ENCODE measurements around the gene CDON. TPM values are rescaled to one million over a fixed set of nuclear protein-coding genes. Genes with fewer than 3 reads are reported as not detected.

The CDON gene
- total RNA-seq, 1 donor from 2014 or later: 29.4 TPM

DNA sequence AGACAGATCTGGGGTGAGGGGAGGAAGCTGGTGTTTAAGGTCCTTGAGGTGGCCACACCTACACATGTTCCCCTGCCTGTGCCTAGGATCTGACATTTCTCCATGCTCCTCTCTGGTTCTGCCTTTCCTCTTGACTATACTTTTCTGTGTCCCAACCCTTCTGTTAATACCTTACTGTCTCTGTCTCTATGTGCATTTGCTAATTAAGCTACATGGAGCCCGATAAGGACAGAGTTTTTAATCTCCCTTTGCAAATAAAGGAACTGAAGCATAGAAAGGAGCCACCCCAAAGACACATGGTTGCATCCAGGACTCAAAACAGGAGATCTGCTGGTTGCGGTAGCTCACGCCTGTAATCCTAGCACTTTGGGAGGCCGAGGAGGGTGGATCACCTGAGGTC, 33.1 kb upstream of the CDON start:
- H3K4me1 Mint-ChIP-seq (ENCODE audit: unreplicated experiment): peaks cover 8% of the 10 kb centered on the region
- TF ChIP-seq, protein P1, sequence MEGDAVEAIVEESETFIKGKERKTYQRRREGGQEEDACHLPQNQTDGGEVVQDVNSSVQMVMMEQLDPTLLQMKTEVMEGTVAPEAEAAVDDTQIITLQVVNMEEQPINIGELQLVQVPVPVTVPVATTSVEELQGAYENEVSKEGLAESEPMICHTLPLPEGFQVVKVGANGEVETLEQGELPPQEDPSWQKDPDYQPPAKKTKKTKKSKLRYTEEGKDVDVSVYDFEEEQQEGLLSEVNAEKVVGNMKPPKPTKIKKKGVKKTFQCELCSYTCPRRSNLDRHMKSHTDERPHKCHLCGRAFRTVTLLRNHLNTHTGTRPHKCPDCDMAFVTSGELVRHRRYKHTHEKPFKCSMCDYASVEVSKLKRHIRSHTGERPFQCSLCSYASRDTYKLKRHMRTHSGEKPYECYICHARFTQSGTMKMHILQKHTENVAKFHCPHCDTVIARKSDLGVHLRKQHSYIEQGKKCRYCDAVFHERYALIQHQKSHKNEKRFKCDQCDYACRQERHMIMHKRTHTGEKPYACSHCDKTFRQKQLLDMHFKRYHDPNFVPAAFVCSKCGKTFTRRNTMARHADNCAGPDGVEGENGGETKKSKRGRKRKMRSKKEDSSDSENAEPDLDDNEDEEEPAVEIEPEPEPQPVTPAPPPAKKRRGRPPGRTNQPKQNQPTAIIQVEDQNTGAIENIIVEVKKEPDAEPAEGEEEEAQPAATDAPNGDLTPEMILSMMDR (IDR thresholded peaks at IDR 0.05): no peak
- DNase-seq (ENCODE audit: extremely low spot score, unreplicated experiment): no peak

DNA sequence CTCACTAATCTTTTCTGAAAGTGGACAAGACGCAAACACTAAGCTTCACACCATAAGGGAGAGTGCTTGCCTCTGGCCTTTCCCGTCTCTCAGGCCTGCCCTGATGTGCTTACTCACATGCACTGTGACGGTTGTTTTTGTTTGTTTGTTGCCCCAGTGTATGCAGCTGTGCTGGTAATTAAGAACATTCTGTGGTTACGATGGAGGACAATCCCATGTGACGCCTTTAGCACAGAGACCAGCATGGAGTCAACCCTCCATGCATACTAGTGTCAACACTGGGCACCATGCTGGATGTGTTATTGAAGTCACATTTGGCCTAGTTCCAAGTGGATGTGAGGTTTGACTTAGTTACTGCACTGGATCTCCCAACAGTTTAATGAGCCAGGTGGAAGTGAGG, 27.8 kb upstream of the CDON start:
- Mint-ChIP-seq H3K9me3 (ENCODE audit: unreplicated experiment) (no peaks in the 10 kb centered on the region), H3K36me3 (ENCODE audit: unreplicated experiment) (no peaks in the 10 kb centered on the region), H3K27ac (ENCODE audit: unreplicated experiment) (no peak overlapping the region), H3K27me3 (ENCODE audit: unreplicated experiment) (peaks cover 15% of the 10 kb centered on the region), H3K4me3 (ENCODE audit: unreplicated experiment) (no peak overlapping the region), H3K4me1 (ENCODE audit: unreplicated experiment) (no peaks in the 10 kb centered on the region)
- TF ChIP-seq, protein P1 (IDR thresholded peaks at IDR 0.05): no peak
- no peak for DNase-seq (ENCODE audit: extremely low spot score, unreplicated experiment)

More for the DNA sequence above, 33.1 kb upstream of the CDON start:
- H3K36me3 Mint-ChIP-seq (ENCODE audit: unreplicated experiment): no peaks in the 10 kb centered on the region
- H3K4me3 Mint-ChIP-seq (ENCODE audit: unreplicated experiment): no peak overlapping the region
- no peak overlapping the region for H3K27ac Mint-ChIP-seq (ENCODE audit: unreplicated experiment)
- H3K27me3 Mint-ChIP-seq (ENCODE audit: unreplicated experiment): peaks cover 16% of the 10 kb centered on the region
- H3K9me3 Mint-ChIP-seq (ENCODE audit: unreplicated experiment): no peaks in the 10 kb centered on the region

DNA sequence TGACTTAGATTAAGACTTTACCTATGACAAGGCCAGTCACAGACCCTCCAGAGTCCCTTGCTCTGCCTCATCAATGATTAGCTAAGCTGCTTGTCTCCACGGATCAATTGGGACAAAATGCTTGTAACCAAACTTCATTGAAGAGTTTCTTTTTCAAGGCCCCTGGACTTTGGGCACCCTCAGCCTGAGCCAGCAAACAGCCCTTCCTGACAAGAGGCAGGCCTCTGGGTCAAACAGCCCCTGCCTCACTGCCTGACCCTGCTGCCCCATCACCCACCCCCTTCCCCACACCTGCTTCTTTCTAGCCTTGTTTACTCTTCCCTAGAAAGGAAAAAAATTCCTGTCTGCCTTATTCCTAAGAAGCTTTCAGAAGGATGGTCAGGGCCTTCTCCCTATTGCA, 26.3 kb upstream of the CDON start:
- no peaks in the 10 kb centered on the region for H3K4me1 Mint-ChIP-seq (ENCODE audit: unreplicated experiment)
- TF ChIP-seq, protein P1 (IDR thresholded peaks at IDR 0.05): no peak
- no peaks in the 10 kb centered on the region for H3K9me3 Mint-ChIP-seq (ENCODE audit: unreplicated experiment)
- no peaks in the 10 kb centered on the region for H3K36me3 Mint-ChIP-seq (ENCODE audit: unreplicated experiment)
- H3K27ac Mint-ChIP-seq (ENCODE audit: unreplicated experiment): no peak overlapping the region
- DNase-seq (ENCODE audit: extremely low spot score, unreplicated experiment): no peak
- no peak overlapping the region for H3K4me3 Mint-ChIP-seq (ENCODE audit: unreplicated experiment)
- H3K27me3 Mint-ChIP-seq (ENCODE audit: unreplicated experiment): peaks cover 13% of the 10 kb centered on the region

DNA sequence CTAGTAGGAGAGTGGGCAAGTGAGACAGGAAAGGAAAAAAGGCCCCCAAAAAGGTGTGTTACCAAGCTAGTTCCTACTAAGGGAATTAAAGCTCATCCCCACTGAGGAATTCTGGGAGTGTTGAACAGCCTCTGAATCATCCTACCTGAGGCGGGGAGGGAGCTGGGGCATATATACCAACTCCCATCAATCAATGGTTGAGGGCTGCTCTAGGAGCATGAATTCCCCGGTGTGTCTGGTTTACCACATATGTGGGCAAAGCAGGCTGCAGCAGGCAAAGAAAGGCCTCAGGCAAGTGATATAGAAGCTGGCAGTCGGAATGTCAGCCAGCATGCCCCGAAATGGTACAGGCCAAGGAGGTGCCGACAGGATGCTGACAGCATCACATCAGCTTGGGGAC, 23.6 kb upstream of the CDON start:
- H3K4me1 Mint-ChIP-seq (ENCODE audit: unreplicated experiment): no peaks in the 10 kb centered on the region
- TF ChIP-seq, protein P1 (IDR thresholded peaks at IDR 0.05): no peak
- no peak overlapping the region for H3K4me3 Mint-ChIP-seq (ENCODE audit: unreplicated experiment)
- H3K27me3 Mint-ChIP-seq (ENCODE audit: unreplicated experiment): peaks cover 22% of the 10 kb centered on the region
- no peak for DNase-seq (ENCODE audit: extremely low spot score, unreplicated experiment)
- no peak overlapping the region for H3K27ac Mint-ChIP-seq (ENCODE audit: unreplicated experiment)
- H3K9me3 Mint-ChIP-seq (ENCODE audit: unreplicated experiment): no peaks in the 10 kb centered on the region
- H3K36me3 Mint-ChIP-seq (ENCODE audit: unreplicated experiment): no peaks in the 10 kb centered on the region

DNA sequence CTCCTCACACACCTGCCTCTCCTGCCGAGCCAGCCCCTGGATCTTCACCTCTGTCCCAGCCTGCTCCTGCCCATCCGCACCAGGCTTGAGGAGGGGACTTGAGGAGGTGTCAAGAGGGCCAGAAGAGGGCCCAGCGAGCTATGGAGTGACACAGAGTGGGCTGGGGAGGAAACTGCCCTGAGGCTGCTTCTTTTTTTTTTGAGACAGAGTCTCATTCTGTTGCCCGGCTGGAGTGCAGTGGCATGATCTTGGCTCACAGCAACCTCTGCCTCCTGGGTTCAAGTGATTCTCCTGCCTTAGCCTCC, 21.9 kb upstream of the CDON start:
- Mint-ChIP-seq H3K27me3 (ENCODE audit: unreplicated experiment) (peaks cover 22% of the 10 kb centered on the region), H3K36me3 (ENCODE audit: unreplicated experiment) (no peaks in the 10 kb centered on the region), H3K9me3 (ENCODE audit: unreplicated experiment) (no peaks in the 10 kb centered on the region), H3K4me3 (ENCODE audit: unreplicated experiment) (no peak overlapping the region), H3K27ac (ENCODE audit: unreplicated experiment) (no peak overlapping the region), H3K4me1 (ENCODE audit: unreplicated experiment) (peaks cover 10% of the 10 kb centered on the region)
- DNase-seq (ENCODE audit: extremely low spot score, unreplicated experiment): no peak
- TF ChIP-seq, protein P1 (IDR thresholded peaks at IDR 0.05): no peak

All from osteocyte (in vitro differentiated cells).